CD14-positive monocyte (primary cell): ENCODE results near the gene SP6. TPM values are rescaled to one million over a fixed set of nuclear protein-coding genes. Genes with fewer than 3 reads are reported as not detected.

Experiments used
- DNase-seq, 3 donors: peaks; one replicate each; pipeline ENCODE4 v3.0.0-alpha.2; 2011 to 2022
- H2AFZ ChIP-seq: 2 replicates; pipeline ENCODE4 v1.6.0; 2012; ENCODE audit warnings: mild to moderate bottlenecking, low read depth, low read length, inconsistent platforms; ENCODE audit not compliant: insufficient read depth, poor library complexity, severe bottlenecking
- H3K27ac ChIP-seq, 2 donors: 1 replicate in 1 of 2; 2 replicates in 1 of 2; pipeline ENCODE4 v1.5.1; 2012 to 2013; ENCODE audit warnings: low read length in 2 of 2, control low read depth in 1 of 2, inconsistent platforms in 1 of 2, low read depth in 1 of 2, mild to moderate bottlenecking in 1 of 2
- H3K27me3 ChIP-seq, 2 donors: one replicate each; pipeline versions ENCODE4 v1.6.0 to v1.6.1; 2011 to 2013; ENCODE audit warnings: low read length in 2 of 2; ENCODE audit not compliant: control insufficient read depth in 2 of 2, insufficient read depth in 2 of 2
- H3K36me3 ChIP-seq, 2 donors: replicated peaks in 1 of 2; 1 replicate in 1 of 2; 2 replicates in 1 of 2; pipeline versions ENCODE4 v1.5.1 to v1.6.1; 2012 to 2013; ENCODE audit warnings: low read length in 2 of 2, control low read depth in 1 of 2, inconsistent platforms in 1 of 2, mild to moderate bottlenecking in 1 of 2; ENCODE audit not compliant: insufficient read depth in 2 of 2, control insufficient read depth in 1 of 2
- H3K4me1 ChIP-seq, 2 donors: 1 replicate in 1 of 2; 2 replicates in 1 of 2; pipeline versions ENCODE4 v1.5.1 to v1.6.1; 2012 to 2013; ENCODE audit warnings: low read length in 2 of 2, control low read depth in 1 of 2, inconsistent platforms in 1 of 2, mild to moderate bottlenecking in 1 of 2, moderate library complexity in 1 of 2; ENCODE audit not compliant: insufficient read depth in 2 of 2, control insufficient read depth in 1 of 2
- H3K4me2 ChIP-seq: replicated peaks from 2 replicates; pipeline ENCODE3; 2012; ENCODE audit warnings: low read length, moderate library complexity, mild to moderate bottlenecking; ENCODE audit not compliant: poor library complexity, severe bottlenecking; ENCODE audit errors: extremely low read depth
- H3K4me3 ChIP-seq, 3 experiments: fragments of 200-600 bp in 1 of 3; sonication (generic) in 1 of 3; replicated peaks in 1 of 3; 1 replicate in 2 of 3; 2 replicates in 1 of 3; pipeline ENCODE4 v1.5.1; 2011 to 2013; ENCODE audit warnings: low read length in 3 of 3, mild to moderate bottlenecking in 3 of 3, control low read depth in 2 of 3, low read depth in 2 of 3, inconsistent platforms in 1 of 3, moderate library complexity in 1 of 3
- H3K79me2 ChIP-seq: 2 replicates; pipeline ENCODE4 v1.6.0; 2012; ENCODE audit warnings: mild to moderate bottlenecking, control low read depth, inconsistent platforms, low read length, moderate library complexity; ENCODE audit not compliant: insufficient read depth
- H3K9ac ChIP-seq: 2 replicates; pipeline ENCODE4 v1.6.0; 2017; ENCODE audit warnings: low read length, mild to moderate bottlenecking; ENCODE audit not compliant: insufficient read depth, poor library complexity, severe bottlenecking
- H3K9me3 ChIP-seq, 2 donors: replicated peaks in 1 of 2; 1 replicate in 1 of 2; 2 replicates in 1 of 2; pipeline versions ENCODE4 v1.5.1 to v1.6.1; 2012 to 2013; ENCODE audit warnings: low read length in 2 of 2, control low read depth in 1 of 2; ENCODE audit not compliant: control insufficient read depth in 1 of 2, insufficient read depth in 1 of 2
- H4K20me1 ChIP-seq: 2 replicates; pipeline ENCODE4 v1.6.0; 2012; ENCODE audit warnings: mild to moderate bottlenecking, low read length, control low read depth, moderate library complexity; ENCODE audit not compliant: insufficient read depth
- H3K27ac Mint-ChIP-seq, 7 donors: one replicate each; pipeline ENCODE4 v1.8.0; 2020; ENCODE audit warnings: mild to moderate bottlenecking in 7 of 7, mixed read lengths in 7 of 7, moderate library complexity in 6 of 7, inconsistent platforms in 2 of 7
- H3K27me3 Mint-ChIP-seq, 3 donors: one replicate each; pipeline ENCODE4 v1.8.0; 2021 to 2022; ENCODE audit warnings: low read depth in 3 of 3, mild to moderate bottlenecking in 3 of 3, mixed read lengths in 3 of 3, moderate library complexity in 3 of 3, inconsistent platforms in 1 of 3
- H3K36me3 Mint-ChIP-seq, 2 donors: one replicate each; pipeline ENCODE4 v1.8.0; 2020; ENCODE audit warnings: mixed read lengths in 2 of 2, inconsistent platforms in 1 of 2, mild to moderate bottlenecking in 1 of 2
- H3K4me1 Mint-ChIP-seq: one replicate; pipeline ENCODE4 v1.8.0; 2020; ENCODE audit warnings: mild to moderate bottlenecking, mixed read lengths
- H3K4me3 Mint-ChIP-seq, 2 donors: one replicate each; pipeline ENCODE4 v1.8.0; 2020; ENCODE audit warnings: mild to moderate bottlenecking in 2 of 2, mixed read lengths in 2 of 2, moderate library complexity in 1 of 2
- H3K9me3 Mint-ChIP-seq, 7 donors: one replicate each; pipeline ENCODE4 v1.8.0; 2020 to 2022; ENCODE audit warnings: mixed read lengths in 7 of 7, mild to moderate bottlenecking in 6 of 7, moderate library complexity in 6 of 7, inconsistent platforms in 2 of 7
- WGBS: methylation state at CpG from one replicate; pipeline ENCODE4 v1.1.5; 2013; ENCODE audit warnings: missing lambda C conversion rate; ENCODE audit not compliant: insufficient coverage; 5-methylcytosine and 5-hydroxymethylcytosine counted together
- intact Hi-C, 2 donors: fragments of 100-400 bp; cut with micrococcal nuclease; formaldehyde crosslinking; loops; one replicate each; pipeline versions ENCODE4 v1.15.0 to v1.15.1; 2023
- polyA plus RNA-seq, 3 donors: library from polyadenylated mRNA; depleted of rRNA in 1 of 3; unstranded in 2 of 3; stranded (reverse) in 1 of 3; fragments of 300-500 nt in 2 of 3; fragments of >200 nt in 1 of 3; fragmentation: Illumina TruSeq in 2 of 3; gene quantifications; 1 replicate in 2 of 3; 2 replicates in 1 of 3; pipeline ENCODE4 v1.2.3, GENCODE V29; 2012 to 2021
- TF ChIP-seq, protein P1 (sequence below): fragments of 200-600 bp; IDR thresholded peaks from one replicate; pipeline ENCODE4 v1.8.0; 2022; ENCODE audit warnings: antibody characterized with exemption, mild to moderate bottlenecking

The SP6 gene
- polyA plus RNA-seq, 3 donors, result 0.06 TPM; not detected in 2

DNA sequence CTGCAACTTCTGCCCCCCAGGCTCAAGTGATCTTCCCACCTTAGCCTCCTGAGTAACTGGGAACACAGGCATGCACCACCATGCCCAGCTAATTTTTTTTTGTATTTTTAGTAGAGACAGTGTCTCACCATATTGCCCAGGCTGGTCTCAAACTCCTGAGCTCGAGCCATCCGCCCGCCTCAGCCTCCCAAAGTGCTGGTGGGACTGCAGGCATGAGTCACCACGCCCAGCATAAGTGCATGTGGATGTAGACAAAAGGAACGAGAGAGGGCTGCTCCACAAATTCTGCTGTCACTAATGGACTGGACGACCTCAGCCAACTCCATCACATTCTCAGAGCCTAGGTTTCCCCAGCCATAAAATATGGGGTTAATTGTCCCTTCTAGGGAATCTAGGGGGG lies 37.3 kb upstream of the SP6 start:
- 100% methylated on average over 3 of the region's 6 CpGs for WGBS
- Mint-ChIP-seq H3K4me3 (no peak overlapping the region), H3K27ac (no peak overlapping the region), H3K4me1 (peaks cover 12% of the 10 kb centered on the region), H3K36me3 (no peaks in the 10 kb centered on the region), H3K9me3 (no peaks in the 10 kb centered on the region), H3K27me3 (peaks cover 0 to 6% (median 4%) of the 10 kb centered on the region in 3 donors)
- no peaks in the 10 kb centered on the region for H3K36me3 ChIP-seq
- no peaks in the 10 kb centered on the region for H3K27me3 ChIP-seq
- no peaks in the 10 kb centered on the region for H4K20me1 ChIP-seq
- H2AFZ ChIP-seq, result no peak overlapping the region
- peaks cover 0 to 24% of the 10 kb centered on the region in 2 donors for H3K4me1 ChIP-seq
- no peak overlapping the region for H3K4me2 ChIP-seq
- H3K79me2 ChIP-seq, result no peaks in the 10 kb centered on the region
- intact Hi-C loops, result no loop called here
- TF ChIP-seq, protein P1, sequence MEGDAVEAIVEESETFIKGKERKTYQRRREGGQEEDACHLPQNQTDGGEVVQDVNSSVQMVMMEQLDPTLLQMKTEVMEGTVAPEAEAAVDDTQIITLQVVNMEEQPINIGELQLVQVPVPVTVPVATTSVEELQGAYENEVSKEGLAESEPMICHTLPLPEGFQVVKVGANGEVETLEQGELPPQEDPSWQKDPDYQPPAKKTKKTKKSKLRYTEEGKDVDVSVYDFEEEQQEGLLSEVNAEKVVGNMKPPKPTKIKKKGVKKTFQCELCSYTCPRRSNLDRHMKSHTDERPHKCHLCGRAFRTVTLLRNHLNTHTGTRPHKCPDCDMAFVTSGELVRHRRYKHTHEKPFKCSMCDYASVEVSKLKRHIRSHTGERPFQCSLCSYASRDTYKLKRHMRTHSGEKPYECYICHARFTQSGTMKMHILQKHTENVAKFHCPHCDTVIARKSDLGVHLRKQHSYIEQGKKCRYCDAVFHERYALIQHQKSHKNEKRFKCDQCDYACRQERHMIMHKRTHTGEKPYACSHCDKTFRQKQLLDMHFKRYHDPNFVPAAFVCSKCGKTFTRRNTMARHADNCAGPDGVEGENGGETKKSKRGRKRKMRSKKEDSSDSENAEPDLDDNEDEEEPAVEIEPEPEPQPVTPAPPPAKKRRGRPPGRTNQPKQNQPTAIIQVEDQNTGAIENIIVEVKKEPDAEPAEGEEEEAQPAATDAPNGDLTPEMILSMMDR, result no peak
- no peak overlapping the region for H3K9ac ChIP-seq
- DNase-seq, result no peak
- no peak overlapping the region for H3K4me3 ChIP-seq
- no peaks in the 10 kb centered on the region for H3K9me3 ChIP-seq
- H3K27ac ChIP-seq, result no peak overlapping the region

DNA sequence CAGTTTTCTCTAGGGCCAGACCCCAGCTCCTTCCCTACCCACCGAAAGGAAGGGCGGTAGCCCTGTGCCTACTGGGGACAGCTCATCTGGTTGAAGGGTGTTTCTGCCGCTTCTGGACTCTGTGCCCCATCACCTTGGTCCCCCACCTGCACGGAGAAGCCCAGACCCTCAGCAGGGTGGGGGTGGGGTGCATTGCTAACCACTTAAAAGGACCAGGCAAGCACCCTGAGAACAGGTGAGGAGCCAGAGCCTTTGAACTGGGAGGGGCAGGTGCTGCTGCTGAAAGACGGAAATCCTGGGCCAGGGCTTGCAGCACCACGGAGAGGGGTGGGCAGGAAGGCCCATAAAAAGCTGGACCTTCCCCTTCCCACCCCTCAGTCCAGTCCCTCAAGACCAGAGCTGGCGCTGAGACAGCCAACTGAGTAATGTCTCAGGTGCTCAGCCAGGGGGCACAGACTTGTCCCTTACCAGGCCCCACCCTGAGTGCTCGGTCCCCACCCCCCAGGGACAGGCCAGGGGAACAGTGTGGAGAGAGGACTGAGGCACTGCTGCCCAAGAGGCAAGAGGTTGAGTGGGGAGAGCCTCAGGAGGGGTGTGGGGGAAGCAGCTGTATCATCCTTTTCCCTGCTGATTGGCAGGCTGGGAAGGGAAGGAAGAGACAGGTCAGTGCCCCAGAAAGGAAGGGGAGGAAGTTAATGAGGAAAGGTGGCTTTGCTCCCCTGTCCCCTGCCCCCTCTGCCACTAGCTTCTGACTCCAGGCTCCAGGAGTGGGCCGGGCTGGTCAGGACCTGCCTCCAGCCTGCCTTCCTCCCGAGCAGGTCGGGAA lies 34.2 kb upstream of the SP6 start:
- H3K27me3 Mint-ChIP-seq, result peaks cover under 1 to 14% (median 7%) of the 10 kb centered on the region in 3 donors
- no peak overlapping the region for H3K27ac Mint-ChIP-seq
- no peaks in the 10 kb centered on the region for H3K79me2 ChIP-seq
- H2AFZ ChIP-seq, result no peak overlapping the region
- TF ChIP-seq, protein P1, result no peak
- H3K36me3 ChIP-seq, result no peaks in the 10 kb centered on the region
- H3K36me3 Mint-ChIP-seq, result no peaks in the 10 kb centered on the region
- H3K27me3 ChIP-seq, result no peaks in the 10 kb centered on the region
- peaks cover 12 to 15% of the 10 kb centered on the region in 2 donors for H3K4me1 ChIP-seq
- no peak overlapping the region for H3K27ac ChIP-seq
- WGBS, result 87% methylated on average over 6 of the region's 11 CpGs
- H3K4me1 Mint-ChIP-seq, result peaks cover 16% of the 10 kb centered on the region
- no peak overlapping the region for H3K9ac ChIP-seq
- no peak for DNase-seq
- H3K4me3 ChIP-seq, result no peak overlapping the region
- H3K4me3 Mint-ChIP-seq, result no peak overlapping the region
- H3K4me2 ChIP-seq, result no peak overlapping the region
- intact Hi-C loops, result no loop called here
- no peaks in the 10 kb centered on the region for H4K20me1 ChIP-seq
- no peaks in the 10 kb centered on the region for H3K9me3 ChIP-seq
- H3K9me3 Mint-ChIP-seq, result no peaks in the 10 kb centered on the region
